Esophagus mucosa (tissue), 1 donor: ENCODE data around the gene RAD51B. TPM values are rescaled to one million over a fixed set of nuclear protein-coding genes. Genes with fewer than 3 reads are reported as not detected.

ENCODE experiments used
- ATAC-seq: fragments of 200-7000 bp; cut with Tn5 transposase; one replicate; pipeline ENCODE4 v1.9.1; 2020
- total RNA-seq: library from RNA; stranded (reverse); gene quantifications from one replicate; pipeline ENCODE4 v1.2.4, GENCODE V29; 2023
- donor health status: DM: yes; HTN: yes; CAD: no.

RAD51B gene
- total RNA-seq, 1 donor from 2014 or later: 12.2 TPM

DNA sequence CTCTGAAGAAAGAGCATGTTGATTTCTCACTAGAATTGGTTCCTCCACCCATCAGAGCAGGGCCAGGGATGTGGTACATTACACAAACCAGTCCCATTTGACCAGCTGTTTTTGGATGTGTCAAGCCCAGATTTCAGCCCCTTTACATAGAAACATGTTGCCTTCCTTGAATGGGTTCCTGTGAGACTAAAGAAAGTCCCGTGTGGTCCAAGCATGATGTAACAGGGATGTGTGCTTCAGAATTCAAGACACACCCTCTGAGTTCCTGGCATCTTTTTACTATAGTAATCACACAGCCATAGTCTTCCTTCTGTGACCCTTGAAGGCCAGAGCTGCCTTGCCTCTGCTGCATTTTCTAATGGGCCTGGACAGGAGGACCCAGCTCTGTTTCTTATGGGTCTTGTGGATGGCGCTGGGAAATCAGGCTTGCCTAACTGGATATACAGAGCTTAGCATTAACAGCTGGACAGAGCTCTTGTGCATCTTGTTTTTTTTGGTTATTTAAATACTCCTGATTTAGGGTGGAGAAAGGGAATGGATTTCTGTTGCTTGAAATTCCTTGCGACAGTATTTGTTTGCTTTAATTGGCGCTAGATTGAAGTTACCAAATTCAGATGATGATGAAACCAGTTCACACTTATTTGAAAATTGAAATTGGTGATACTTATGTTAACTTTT lies 632.3 kb downstream of the RAD51B start:
- peak; percentile 48 for ATAC-seq

DNA sequence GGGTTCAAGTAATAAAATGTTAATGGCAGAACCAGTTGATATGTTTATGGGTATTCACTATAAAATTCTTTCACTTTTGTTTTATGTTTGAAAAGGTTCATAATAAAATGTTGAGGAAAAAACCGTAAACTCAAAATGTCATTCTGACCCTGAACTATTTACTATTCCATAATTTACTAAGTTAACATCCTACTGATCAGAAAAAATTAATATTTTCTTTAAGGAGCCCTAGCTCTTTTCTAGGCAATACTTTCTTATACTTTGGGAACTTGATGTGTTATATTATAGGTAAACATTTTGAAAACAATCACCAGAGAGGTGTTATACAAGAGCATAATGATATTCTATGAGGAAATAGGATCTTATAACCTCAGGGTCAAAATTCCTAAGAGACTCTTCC lies 638.7 kb downstream of the RAD51B start:
- no peak for ATAC-seq

DNA sequence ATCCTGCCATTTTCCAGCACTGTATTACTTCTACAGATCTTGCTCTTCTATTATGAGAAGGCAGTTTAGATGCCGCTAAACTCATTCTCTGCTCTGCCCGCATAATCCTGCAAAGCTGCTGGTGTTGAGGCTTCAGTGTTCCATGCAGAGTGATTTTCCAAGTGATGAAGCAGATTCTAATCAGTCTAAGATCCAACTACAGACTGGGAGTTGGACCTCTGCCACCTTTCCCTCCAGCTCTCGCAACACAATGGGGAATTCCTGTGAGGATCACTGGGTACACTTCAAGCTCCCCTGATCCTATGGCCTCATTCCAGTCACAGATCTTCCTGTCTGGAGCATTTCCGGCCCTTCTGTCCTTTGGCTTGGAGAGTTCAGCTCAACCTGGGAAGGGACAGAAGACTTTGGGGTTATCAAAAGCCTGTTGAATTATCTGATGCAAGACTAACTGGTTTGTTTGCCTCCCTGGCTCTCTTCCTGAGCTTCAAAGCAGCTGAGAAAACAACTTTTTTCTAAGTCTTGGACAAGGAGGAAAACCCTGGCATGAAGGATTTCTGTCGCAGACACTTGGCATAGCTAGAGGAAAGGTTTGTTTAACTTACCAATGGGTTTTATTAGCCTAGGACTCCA lies 639.4 kb downstream of the RAD51B start:
- peak; percentile 75 for ATAC-seq

DNA sequence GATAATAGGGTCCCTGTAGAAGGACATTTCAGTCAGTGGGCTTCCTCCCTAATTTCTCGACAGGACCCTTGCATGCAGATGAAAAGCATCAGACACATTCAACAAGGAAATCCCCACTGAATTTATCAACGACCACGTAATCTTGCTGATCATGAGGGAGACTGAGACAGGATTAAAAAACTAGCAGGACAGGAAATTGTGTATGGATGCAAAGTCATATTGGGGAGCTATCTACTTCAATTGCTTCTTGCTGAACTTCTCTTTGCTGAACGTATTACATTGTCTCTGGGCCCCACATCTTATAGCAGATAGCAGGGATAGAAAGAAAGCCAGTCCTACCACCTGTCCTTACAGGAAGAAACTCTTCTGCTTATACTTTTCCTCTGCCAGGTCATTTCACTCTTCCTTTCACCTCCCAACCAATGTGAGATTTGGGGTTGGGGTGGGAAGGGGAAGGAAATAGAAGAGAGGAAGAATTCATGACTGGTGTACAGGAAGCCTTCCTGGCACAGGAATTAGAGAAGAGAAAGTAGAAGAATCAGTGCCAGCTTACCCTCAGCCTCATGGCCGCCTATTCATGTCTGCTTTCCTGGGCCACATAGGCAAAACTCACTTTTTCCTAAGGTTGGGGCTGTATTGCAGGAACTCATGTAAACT lies 640.0 kb downstream of the RAD51B start:
- peak; percentile 16 for ATAC-seq

DNA sequence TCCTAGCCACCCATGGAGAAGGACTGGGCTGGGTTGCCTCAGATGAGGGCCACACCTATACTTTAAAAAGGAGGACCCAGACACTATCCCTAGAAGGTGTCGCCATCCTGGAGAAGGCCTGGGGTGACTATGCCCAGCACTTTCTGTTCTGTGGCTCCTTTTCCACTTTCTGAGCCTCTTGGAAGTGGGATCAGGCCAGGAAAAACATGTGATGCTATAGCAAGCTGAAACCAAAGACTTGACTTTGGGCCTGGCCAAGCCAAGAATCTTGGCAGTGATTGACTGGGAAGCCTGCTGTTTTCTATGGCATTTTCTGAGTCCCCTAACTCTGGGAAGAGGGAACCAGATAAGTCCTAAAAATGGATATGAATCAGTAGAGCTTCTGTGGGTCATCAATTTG lies 641.0 kb downstream of the RAD51B start:
- no peak for ATAC-seq

DNA sequence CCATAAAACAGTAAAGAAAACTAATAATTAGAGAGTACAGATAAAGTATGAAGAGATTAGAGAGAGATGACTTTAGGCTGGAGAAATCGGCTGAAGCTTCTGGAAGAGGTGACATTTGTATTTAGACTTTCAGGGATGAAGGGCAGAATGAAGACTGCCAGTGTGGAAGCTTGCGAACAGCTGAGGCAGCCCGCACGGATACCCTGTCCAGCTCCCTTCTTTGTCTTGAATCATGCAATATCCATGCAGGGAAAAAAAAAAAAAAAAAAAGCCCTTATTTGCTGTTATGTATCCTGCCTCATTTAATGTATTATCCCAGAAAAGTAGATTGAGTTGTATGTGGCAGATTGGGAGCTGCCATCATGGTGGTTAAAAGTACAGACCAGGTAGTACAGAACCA lies 641.5 kb downstream of the RAD51B start:
- ATAC-seq: no peak

DNA sequence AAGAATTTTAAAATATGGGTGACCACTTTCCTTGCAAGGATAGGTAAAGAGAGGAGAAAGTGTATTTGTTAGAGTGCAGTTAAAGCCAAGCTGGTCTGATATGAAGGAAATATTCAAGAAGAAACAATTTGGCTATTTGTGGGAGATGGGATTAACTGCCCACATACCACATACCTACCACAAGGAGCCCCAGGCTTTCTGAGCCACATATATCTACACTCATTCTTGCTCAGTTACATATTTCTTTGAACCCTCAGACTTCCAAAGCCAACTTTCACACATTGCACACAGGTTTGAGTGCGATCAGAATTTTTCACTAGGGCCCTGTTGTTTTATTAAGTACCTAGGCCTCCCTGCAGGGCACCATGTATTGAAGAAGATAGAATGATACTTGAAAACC lies 643.1 kb downstream of the RAD51B start:
- no peak for ATAC-seq

DNA sequence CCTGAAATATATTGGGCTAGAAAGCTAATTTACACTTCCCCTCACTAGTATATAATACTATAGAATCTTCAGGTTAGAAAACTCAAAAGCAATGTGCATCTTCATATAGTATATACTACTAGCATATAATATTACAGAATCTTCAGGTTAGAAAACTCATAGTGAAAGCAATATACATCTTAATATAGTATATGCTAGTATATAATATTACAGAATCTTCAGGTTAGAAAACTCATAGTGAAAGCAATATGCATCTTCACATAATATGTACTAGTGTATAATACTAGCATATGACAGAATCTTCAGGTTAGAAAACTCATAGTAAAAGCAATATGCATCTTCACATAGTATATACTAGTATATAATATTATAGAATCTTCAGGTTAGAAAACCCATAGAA lies 643.7 kb downstream of the RAD51B start:
- no peak for ATAC-seq

DNA sequence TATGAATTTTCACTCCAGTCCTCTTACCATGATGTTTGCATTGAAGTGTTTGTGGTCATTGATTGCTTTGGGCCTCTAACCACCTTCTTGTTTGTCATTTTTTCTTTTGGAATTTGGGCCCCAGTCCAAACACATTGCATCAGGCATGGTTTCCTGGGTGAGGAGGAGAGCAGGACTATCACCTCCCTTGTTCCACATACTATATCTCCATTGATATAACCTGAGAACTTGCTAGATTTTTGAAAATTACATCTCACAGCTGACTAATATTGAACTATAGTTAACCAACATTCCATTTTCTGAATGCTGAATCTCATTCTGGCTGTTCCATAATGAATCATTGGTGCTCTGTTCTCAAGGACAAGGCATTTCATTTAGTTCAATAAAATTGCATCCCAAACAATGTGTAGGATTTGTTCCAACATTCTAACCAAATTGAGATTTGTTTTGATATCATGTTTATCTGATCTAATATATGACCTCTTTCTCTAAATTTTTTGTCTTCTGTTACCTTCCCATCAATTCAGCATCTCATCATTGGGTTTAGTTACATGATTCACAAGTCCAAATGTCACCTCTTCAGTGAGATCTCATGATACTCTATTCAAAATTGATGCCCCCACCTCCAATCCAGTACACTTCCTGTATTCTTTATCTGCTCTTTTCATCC lies 644.3 kb downstream of the RAD51B start:
- ATAC-seq: no peak

DNA sequence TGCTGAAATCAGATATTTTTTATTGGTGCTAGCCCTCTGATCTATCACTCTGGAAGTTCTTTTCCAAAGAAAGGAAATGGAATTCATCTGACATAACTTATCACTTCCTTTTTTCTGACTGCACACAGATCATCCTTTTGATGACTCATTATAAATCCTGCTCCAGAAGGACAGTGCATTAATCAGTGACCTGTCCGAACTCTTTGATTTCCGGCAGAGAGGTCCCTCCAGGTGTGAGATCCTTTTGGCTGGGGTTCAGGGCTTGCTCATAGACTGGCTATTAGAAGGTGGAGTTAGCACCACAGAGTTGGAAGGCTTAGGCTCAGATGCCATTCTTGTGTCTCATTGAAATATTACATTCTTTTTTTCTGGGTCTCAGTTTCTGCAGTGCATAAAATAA lies 645.1 kb downstream of the RAD51B start:
- ATAC-seq: peak; percentile 73

DNA sequence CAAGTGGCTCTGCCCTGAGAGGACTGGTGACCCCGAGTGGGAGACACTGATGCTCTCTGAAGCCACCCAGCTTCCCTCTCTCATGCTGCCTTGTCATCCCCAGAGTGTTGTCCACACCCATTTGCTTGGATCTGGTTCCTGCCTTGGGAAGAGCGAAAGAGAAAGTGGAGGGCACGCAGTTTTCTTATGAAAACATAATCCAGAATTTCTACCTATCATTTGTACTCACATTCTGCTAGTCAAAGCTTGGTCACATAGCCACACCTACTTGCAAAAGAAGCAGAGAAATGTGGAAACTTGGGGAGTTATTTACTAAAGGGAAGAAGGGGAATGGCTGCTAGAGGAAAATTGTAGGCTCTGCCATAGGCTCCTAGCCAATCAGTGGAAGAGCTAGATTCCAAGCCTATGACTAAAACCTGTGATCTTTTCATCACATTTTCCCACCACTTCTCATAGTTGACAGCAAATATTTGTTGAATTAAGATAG lies 647.0 kb downstream of the RAD51B start:
- ATAC-seq: peak; percentile 62

DNA sequence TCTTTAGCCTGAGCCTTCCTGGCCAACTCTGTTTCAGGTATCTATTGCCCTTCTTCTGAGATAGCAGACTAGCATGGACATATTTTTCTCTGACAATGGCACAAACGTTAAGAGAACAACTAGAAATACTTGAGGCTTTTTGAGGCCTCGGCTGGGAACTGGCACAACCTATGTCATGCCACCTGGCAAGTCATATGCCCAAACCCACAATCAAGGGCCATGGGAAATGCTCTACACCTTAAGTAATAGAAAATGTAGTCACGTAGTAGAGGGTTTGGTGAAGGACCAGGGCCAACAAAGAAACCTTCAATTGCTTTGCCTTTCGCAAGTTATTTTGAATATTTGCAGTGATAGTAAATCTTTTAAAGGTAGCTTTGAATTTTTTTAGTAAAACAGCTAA lies 647.8 kb downstream of the RAD51B start:
- ATAC-seq: no peak

DNA sequence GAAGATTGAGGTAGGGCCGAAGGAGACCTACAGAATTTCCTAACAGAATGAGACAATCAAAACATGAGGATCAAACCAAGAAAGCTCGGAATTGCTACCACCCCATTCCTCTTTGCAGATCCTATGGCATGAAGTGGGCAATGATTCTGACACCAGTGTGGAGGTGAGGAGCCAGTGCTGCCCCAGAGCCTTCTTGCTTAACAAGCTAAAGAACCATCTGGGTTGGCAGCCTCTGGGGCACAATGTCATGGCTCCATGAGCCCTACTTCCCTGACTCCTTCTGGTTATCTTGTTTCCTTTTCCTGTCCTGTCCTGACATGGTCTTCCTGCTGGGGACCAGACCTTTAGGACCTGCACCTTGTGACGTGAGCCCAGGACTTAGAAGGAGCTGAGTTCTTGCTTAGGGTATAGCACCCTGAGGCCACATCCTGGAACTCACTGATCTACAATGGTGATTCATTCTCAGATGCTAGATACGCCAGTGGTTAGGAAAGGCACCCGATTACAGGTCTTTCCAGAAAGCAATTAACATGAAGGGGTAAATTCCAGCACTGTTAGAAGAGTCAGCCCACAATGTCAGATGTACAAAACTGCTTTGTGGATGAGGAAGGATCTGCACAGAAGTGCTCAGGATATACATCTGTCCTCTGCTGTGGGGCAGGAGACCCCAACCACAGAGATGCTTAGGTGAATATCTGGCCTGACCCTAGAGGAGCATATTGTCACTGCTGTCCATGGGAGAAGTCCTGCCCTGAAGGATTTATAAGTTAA lies 649.0 kb downstream of the RAD51B start:
- ATAC-seq: peak; percentile 65

DNA sequence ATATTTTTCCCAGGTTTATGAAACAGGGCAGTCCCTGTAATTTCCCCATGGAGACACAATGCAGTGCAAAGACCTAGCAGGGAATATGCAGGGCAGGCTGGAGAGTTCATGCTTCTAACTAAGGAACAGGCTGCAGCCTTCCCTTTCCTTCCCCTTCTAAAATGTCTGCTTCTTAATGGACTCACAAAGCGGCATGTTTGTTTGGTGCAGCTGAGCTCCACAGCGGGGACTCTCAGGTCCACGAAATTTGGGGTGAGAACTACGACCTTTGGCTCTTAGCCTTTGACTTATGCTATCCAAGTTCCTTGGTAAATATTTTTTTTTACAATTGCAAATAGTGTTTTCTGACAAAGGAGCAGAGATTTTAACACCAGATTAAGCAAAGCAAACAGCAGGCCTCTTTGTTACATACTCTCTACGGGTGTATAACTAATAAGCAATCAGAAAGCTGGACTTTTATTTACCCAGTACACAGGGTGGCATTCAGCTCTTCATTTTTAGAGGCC lies 649.7 kb downstream of the RAD51B start:
- no peak for ATAC-seq

DNA sequence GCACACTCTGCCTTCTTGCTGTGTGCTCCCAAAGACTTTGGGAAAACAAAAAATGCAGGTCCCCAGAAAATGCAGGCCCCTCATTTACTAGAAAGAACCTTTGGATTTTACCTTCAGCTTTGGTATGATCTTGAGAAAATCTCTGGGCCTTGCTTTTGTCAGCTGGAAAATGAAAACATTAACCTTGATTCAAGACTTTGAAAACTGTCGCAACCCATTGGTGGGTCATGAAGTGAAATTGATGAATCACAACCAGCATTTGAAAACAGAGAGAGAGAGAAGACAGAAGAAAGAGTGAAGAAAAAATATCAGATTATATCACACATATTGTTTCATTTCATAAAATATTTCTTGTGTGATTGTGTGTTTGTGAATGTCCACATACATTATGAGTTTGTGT lies 650.8 kb downstream of the RAD51B start:
- no peak for ATAC-seq

DNA sequence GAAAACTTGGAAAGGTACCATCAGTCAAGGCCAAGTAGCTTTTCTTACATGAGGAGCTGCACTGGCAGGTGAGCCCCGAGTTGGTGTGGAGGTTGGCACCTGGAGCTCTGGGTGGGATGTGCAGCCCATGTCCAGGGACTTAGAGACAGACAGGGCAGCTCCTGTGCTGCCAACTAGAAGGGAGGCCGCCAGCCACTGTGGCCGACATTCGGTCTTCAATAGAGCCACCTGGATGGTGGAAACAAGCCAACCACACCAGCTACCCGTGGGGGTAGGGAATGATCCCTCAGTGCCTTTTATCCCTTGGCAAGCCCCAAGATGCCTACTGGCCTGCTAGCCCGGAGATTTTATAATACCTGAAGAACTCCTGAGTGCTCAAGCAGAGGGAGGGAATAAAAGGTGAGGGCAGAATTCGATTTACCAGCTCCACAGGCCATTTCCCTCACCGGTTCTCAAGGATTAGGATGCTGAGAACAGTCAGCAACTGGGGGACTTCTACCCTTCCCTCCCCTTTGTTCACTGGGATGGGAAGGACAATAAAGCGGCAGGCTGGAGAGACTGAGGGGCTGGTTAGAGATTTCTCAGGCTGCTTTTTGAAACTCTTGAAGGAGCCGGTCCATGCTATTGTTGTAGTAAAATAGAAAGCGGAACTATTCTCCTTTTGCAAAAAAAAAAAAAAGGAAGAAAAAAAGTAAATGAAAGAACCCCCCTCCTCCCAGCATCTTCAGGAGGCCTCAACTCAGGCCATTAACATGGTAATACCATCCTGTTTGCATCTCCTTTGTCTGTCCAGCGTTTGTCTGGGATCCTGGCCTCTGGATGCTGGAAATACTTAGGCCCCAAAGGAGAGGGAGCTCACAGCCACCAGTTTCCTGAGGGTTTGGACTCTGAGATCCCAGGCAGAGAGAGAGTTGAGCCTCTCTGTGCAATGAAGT lies 651.7 kb downstream of the RAD51B start:
- no peak for ATAC-seq

DNA sequence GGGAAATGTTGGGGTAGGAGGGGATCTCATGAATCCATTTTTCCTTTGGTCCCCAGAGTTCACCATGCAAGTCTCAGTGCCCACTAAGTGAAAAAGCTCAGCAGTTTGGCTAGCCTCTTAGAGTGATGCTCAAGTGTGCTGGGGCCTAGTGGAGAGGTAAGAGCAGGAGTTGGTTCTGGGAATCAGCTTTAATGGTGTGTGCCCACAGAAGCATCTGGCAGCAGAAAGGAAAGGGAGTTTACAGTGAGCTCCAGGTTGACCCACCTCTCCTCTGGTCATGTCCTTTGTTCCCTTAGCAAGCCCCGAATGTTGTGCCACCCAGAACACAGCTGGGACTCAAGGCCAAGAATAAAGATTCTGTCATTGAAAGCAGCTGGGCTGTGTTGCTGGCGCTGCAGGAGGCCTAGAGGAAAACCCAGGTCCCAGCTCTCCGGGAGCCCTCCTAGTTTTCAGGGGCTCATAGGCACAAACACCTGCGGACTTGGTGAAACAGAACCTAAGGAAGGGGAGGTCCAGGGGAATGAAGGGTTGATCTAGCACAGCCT lies 652.5 kb downstream of the RAD51B start:
- no peak for ATAC-seq

DNA sequence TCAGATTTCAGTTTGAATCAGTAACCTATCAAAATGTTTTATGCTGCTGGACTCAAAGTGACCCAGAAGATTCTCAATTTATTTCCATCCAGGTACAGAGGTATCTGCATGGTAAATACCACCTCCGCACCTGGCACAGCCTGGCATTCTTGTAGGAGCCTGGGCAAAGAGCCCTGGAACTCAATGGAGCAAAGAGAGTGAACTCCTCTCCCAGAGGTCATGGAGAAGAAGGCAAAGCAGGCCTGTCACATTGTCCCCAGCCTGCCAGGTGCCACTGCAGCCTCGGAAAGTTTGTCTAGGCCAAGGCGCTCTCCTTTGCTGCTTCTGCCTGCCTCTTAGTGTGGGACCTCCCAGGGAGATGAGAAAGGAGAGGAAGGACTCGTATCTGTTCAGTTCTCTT lies 653.5 kb downstream of the RAD51B start:
- no peak for ATAC-seq

DNA sequence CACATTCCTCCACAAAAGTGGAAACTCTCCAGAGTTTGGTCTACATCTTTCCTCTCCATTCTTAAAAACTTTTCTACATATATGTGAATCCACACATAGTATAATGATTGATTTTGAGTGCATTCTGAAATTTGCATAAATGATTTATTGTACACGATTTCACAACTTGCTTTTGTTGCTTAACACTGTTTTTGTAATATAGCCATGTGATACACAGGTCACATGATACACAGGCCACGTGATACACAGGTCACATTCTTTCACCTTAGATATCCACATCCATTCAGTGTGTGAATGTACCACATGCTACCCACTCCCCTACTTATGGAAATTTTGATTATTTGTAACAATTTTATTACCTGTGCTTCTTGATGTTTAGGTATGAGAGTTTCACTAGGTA lies 654.2 kb downstream of the RAD51B start:
- ATAC-seq: no peak

DNA sequence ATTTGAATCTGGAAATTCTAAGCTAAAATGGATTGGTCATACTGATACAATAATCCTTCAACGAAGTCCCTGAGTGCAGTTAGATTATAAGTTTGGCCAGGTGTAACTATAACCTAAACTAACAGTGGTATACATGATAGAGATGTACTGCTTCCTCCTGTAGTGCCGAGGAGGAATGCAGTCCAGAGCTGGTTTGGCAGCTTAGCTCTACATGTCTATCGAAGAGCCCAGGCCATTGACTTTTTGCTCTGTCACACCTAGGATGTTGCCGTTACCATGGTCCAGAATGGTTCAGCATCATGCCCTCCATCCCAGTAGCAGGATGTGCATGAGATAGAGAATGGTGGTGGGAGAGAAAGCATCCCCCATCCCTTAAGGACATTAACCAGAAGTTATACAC lies 655.2 kb downstream of the RAD51B start:
- ATAC-seq: peak; percentile 64

DNA sequence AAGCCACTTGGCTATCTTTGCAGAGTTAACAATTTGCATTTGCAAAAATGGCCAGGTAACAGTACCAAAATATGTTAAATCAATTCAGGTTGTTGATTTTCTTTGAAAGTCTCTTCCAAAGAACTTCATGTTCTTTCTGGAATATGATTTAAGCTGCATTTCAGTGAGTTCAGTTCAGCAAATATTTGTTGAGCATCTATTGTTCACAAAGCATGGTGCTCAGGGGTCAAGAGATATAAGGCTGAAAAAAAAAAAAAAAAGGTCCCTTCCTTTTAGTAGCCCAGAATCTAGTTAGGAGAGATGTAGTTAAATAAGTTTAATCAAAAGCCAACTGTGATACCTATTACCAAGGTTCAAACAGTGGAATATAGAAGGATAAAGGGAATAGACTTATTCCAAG lies 656.2 kb downstream of the RAD51B start:
- no peak for ATAC-seq
